Measurements from ENCODE around the gene EDNRA. TPM values are rescaled to one million over a fixed set of nuclear protein-coding genes. Genes with fewer than 3 reads are reported as not detected.

Gene EDNRA
- total and polyA plus RNA-seq, 9 of the 15 experiments (the other 6 are each of a cell fraction or from before 2014, with no cell fraction given): not detected

GRCh38 chr4:147560625-147561024 lies 79.7 kb downstream of the EDNRA start:
- no peaks in the 10 kb centered on the region for H3K36me3 ChIP-seq (ENCODE audit: control insufficient read depth, insufficient read depth, low read length)
- ATAC-seq: no peak
- POLR2A ChIA-PET: no interaction called here

More at GRCh38 chr4:147560625-147561024, 79.7 kb downstream of the EDNRA start:
- TF ChIP-seq HDAC3 (IDR thresholded peaks at IDR 0.05; ENCODE audit: borderline replicate concordance, partially characterized antibody) (no peak), MAX (CRISPR knock-in tag; IDR thresholded peaks at IDR 0.05) (no peak), DLX4 (CRISPR knock-in tag; IDR thresholded peaks at IDR 0.05) (no peak), FOXA1 (IDR thresholded peaks at IDR 0.05; ENCODE audit: borderline replicate concordance) (no peak), FOXK1 (CRISPR knock-in tag; IDR thresholded peaks at IDR 0.05; ENCODE audit: borderline replicate concordance) (no peak), TCF15 (CRISPR knock-in tag; IDR thresholded peaks at IDR 0.05) (no peak), ZBTB8A (IDR thresholded peaks at IDR 0.05; ENCODE audit: partially characterized antibody) (no peak), ZBTB1 (CRISPR knock-in tag; IDR thresholded peaks at IDR 0.05; ENCODE audit: borderline replicate concordance, low read depth) (no peak), CBX2 (IDR thresholded peaks at IDR 0.05; ENCODE audit: insufficient read depth, low read length, poor library complexity, severe bottlenecking) (no peak), SAFB2 (IDR thresholded peaks at IDR 0.05; ENCODE audit: borderline replicate concordance, low read depth, low read length, severe bottlenecking) (no peak), GMEB1 (CRISPR knock-in tag; IDR thresholded peaks at IDR 0.05) (no peak), RFX1 (IDR thresholded peaks at IDR 0.05) (no peak), RUNX1 (IDR thresholded peaks at IDR 0.05; ENCODE audit: low read depth) (no peak)
- in situ Hi-C loops (cut with MboI) (no loop called here), intact Hi-C loops (cut with micrococcal nuclease) (no loop called here)
- H3K4me2 ChIP-seq (ENCODE audit: insufficient read depth, low read length): no peak overlapping the region
- no peaks in the 10 kb centered on the region for H3K79me2 ChIP-seq (ENCODE audit: control insufficient read depth, insufficient read depth, low read length)
- no peak overlapping the region for H3K4me3 ChIP-seq
- DNase-seq (ENCODE audit: extremely low read depth in 1 of 4, low spot score in 3 of 4): no peak
- no peaks in the 10 kb centered on the region for H4K20me1 ChIP-seq (replicated peaks; ENCODE audit: control insufficient read depth, insufficient read depth, low read length)
- CTCF ChIA-PET (ENCODE audit: low intra/inter-chr PET ratio): interaction anchor here (0.7 kb wide), 1 partner anchor 1433 kb away, joined by 3 read pairs; no protein-coding TSS in a partner anchor
- H3K27ac ChIP-seq (ENCODE audit: extremely low read depth, low read depth, low read length): no peak overlapping the region
- WGBS (ENCODE audit: insufficient coverage, low coverage, missing lambda C conversion rate): 3% methylated on average over 4 of the region's 4 CpGs
- no peak overlapping the region for H3K9ac ChIP-seq (ENCODE audit: insufficient read depth in 1 of 2, low read depth in 2 of 2, low read length in 2 of 2)
- no peaks in the 10 kb centered on the region for H3K27me3 ChIP-seq (ENCODE audit: control insufficient read depth in 2 of 2, insufficient read depth in 2 of 2, low read length in 2 of 2)
- no peaks in the 10 kb centered on the region for H3K9me1 ChIP-seq (ENCODE audit: control insufficient read depth, insufficient read depth, low read length)
- H3K4me1 ChIP-seq (replicated peaks in 1 of 2; ENCODE audit: control insufficient read depth in 2 of 2, insufficient read depth in 2 of 2, low read length in 2 of 2): no peaks in the 10 kb centered on the region
- no peak for FAIRE-seq
- no TSS peak for BruUV-seq (replicated peaks)
- no peaks in the 10 kb centered on the region for H3K9me3 ChIP-seq (replicated peaks; ENCODE audit: control insufficient read depth, insufficient read depth, low read depth, low read length)
- no peak overlapping the region for H2AFZ ChIP-seq (ENCODE audit: low read depth, low read length)
